Jurkat, Clone E6-1 (cell line): ENCODE measurements around the gene TPM1.

Experiments
- DNase-seq: peaks from one replicate; pipeline ENCODE4 v3.0.0-alpha.2; 2011; ENCODE audit warnings: low read depth, low spot score
- H3K4me3 ChIP-seq: 2 replicates; pipeline ENCODE4 v1.5.1; 2011; ENCODE audit warnings: mild to moderate bottlenecking, low read length, control low read depth, moderate library complexity

The TPM1 gene

DNA sequence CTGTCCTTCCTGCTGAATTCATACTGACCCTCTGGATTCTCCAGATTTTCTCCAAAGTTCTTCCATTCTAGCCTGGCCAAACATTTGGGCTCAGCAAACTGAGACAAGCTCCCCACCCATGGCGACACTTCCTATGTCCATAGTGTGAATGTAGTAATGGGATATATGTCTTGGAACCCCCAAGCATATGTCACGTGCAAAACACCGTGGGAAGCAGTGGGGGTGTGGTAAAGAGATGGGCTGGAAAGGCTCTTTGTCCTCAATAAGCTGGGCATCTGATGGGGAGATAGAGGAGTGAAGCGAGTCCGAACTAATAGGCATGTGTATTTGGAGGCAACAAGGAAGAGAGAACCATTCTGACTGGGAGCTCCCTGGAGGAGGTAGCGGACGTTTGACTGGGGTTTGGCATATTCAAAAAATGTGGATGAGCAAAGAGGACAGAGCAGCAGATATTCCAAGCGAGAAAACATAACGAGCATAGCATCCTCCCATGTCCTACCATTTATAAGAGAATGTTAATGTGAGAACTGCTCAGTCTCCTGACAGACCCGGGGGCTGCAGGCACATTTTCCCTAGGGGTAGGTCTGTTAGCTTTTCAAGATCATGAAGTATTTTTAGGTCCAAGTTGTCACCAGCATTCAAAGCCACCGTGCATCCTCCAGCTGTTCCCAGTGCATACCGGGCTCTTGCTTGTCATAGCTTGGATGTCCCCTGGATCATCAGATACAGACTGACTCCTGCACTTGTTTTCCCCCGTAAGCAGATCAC, 25.6 kb downstream of the TPM1 start:
- no peak for DNase-seq
- no peak overlapping the region for H3K4me3 ChIP-seq

DNA sequence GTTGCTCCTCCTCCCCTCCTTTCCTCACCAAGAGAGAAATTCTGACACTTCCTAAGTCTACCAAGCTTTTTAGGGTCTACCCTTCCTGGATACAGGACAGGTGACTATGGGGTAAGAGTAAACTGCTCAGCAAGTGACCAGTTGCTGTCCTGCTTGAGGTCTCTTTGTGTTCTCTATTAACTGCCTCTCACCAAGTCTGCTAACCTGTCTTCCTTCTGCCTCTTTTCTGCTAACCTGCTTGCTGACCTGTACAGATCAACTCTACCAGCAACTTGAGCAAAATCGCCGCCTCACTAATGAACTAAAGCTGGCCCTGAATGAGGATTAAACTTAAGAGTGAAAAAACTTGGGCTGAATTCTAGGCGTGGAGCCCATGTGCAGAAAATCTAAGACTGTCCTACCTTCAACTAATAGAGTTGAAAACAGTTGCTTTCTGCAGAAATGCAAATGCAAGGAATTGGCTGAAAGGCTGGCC, 27.1 kb downstream of the TPM1 start:
- no peak for DNase-seq
- H3K4me3 ChIP-seq = no peak overlapping the region

DNA sequence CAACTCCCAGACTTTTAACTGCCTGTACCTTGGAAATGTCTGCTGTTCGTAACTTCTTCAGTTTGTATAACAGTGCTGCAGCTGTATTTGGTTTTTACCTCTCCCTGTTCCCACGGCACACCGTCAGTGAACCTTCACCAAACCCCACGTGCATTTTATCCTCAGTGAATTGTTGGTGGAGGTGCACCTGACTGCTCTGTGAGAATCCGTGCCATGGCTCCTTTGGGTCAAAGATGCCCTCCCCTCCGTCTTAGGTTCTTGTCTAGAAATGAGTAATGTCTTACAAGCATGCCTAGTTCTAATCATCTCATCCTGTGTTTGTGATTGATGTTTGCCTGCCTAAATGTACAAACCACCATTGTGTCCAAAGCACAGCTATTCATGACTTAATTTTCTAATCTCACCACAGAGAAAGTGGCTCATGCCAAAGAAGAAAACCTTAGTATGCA, 28.2 kb downstream of the TPM1 start:
- DNase-seq = no peak
- no peak overlapping the region for H3K4me3 ChIP-seq

DNA sequence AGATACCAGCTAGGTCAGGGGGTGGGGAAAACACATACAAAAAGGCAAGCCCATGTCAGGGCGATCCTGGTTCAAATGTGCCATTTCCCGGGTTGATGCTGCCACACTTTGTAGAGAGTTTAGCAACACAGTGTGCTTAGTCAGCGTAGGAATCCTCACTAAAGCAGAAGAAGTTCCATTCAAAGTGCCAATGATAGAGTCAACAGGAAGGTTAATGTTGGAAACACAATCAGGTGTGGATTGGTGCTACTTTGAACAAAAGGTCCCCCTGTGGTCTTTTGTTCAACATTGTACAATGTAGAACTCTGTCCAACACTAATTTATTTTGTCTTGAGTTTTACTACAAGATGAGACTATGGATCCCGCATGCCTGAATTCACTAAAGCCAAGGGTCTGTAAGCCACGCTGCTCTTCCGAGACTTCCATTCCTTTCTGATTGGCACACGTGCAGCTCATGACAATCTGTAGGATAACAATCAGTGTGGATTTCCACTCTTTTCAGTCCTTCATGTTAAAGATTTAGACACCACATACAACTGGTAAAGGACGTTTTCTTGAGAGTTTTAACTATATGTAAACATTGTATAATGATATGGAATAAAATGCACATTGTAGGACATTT, 28.9 kb downstream of the TPM1 start:
- no peak overlapping the region for H3K4me3 ChIP-seq
- no peak for DNase-seq

DNA sequence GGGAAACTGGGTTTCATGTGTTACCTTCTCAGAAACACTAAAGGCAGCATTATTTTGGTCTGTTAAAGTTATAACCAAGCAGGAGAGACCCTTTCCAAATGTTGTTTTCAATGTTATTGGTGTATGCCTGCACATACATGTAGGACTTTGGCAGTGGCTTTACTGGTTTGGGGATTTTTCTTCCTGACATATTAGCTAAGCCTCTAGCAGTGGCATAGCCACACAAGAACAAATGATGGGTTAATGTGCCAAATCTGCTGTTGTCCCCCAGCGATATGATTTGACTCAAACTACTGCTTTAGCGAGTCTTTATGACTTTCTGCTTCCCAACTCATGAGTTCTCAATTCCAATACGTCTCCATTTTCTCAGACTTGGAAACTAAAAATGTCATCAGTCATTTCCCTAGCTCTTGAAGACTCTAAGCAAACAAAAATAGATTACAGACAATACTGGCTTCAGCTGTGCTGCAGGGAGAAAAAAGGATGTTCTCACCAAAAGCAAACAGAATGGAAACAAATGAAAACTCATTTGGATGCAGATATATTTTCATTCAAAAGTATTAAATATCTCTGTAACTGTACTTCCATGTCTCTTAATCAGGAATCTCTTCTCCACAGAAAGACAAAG, 29.6 kb downstream of the TPM1 start:
- no peak overlapping the region for H3K4me3 ChIP-seq
- no peak for DNase-seq

DNA sequence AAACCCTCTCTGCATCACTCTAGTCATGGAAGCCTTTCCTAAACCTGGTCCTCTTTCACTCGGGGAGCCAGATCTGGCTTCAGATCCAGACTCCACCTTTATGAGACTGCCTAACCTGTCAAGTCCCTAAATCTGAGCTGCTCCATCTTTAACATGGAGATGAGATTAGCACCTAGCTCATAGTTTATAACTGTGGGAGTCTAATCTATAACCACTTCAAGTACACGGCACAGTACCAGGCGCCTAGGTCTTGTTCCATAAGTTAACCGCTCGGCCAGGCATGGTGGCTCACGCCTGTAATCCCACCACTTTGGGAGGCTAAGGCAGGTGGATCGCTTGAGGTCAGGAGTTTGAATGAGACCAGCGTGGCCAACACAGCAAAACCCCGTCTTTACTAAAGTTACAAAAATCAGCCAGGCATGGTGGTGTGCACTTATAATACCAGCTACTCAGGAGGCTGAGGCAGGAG, 30.3 kb downstream of the TPM1 start:
- DNase-seq = no peak
- no peak overlapping the region for H3K4me3 ChIP-seq

DNA sequence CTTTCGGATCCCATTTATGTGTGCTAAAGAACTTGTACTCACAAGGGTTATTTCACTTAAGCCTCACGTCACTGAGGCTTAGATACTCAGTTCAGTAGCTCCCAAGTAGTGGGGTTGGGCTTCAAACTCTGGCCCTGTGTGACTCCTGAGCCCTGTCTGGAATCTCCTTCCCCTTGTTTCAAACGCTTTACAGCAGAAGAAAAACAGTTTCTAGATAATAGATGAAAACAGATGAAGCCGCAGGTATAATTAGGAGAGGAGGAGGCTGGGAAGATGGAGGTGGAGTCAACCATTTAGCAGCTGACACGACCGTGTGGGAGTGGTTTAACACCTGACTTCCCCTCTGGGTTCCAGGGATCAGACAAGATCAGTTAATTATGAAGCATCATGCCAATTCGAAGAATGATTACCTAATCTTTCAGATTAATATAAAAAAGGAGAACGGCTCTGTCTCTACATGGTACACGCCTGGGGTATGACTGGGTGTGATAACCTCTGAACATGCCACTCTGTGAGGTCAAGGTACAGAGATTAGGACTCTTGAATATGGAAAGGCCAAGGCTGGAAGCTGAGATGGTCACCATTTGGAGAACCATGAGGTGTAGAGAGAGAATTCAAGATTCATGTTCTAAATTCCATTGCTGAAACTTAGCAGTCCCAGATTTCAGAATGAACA, 31.1 kb downstream of the TPM1 start:
- DNase-seq = no peak
- H3K4me3 ChIP-seq = no peak overlapping the region

DNA sequence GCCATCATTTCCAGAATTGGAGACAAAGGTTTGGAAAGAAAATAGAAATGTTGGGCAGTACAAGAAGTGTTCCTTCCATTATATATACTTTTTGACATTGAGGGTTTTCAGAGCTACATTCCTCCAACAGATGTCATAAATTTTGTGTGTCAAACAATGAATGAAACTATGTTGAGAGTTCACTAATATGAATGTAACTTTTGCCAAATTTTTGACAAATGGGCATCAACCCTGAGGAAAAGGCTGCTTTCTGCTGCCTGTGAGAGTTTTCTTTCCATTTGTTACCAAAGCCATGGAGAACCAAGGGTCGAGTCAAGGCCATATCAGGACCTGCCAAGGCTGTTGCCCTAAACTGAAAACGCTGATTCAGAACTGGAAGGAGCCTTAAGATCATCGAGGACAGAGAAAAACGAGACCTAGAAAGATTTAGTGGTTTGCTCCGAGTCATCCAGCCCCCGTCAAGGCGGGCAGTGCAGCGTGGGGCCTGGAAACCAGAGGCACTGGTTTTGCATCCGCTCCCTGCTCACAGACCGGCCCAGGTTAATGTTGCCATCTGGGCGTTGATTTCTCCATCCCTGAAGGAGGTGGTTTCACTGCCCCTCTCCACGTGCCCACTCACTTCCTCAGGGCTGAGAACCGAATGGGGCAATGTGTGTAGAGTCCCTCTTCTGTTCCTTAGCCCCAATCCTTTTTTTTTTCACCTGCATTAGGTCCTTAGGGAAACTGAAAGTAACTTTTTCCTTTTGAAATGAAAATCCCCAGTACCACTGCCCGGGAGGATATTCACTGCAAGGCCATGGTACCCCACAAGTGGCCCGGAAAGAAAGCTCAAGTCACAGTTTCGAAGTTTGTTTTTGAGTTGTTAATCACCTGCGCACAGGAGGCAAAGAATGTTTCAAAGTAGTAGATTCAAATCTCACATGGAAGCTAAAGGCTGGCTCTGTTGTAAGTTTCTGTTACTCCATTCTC, 32.8 kb downstream of the TPM1 start:
- no peak overlapping the region for H3K4me3 ChIP-seq
- DNase-seq = no peak

DNA sequence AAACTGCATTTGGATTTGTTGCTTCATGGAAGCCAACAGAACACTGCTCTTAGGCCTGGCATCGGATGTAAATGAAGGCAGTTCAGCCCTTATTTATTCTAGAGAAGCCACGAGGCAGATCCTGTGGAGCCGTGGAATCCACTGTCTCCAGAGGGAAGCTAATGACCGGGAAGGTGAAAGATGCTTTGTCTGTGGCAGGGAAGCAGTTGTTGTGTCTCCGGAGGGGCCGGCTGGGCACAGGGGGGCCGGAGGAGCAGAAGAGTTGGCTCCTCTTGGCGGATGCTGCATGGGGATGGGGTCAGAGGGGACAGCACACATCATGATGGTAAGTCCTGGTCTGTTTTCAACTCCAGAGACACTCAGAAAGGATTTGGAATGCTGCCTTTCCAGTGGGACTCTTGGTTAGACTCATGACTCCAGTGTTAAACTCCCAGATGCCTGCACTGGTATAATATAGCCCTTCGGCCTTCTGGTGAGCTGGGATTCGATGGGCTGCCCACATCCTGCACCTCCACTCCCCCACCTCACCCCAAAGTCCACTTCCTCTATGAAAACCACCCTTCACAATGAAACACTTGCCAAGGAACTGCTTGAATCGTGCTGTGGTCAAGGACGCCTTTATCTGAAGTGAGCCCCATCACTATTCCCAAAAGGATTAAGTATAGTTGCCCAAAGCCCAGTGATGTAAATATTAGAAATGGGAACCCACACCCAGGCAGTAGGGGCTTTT, 33.6 kb downstream of the TPM1 start:
- no peak for DNase-seq
- H3K4me3 ChIP-seq = no peak overlapping the region

DNA sequence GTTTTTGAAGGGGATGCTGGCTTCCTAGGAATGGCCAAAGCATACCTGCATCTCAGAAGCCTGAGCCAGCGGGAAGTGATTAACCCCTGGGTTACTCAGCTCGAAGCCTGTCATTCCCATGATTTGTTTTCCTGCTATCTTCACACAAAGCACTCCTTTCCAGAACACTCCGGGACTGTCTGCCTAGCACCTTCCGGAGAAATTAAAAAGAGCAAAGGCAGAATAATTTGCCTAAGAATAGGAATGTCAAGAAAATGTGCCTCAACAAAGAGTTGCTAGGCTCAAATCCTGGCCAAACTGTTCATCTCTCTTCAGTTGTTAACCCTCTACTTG, 34.1 kb downstream of the TPM1 start:
- no peak overlapping the region for H3K4me3 ChIP-seq

DNA sequence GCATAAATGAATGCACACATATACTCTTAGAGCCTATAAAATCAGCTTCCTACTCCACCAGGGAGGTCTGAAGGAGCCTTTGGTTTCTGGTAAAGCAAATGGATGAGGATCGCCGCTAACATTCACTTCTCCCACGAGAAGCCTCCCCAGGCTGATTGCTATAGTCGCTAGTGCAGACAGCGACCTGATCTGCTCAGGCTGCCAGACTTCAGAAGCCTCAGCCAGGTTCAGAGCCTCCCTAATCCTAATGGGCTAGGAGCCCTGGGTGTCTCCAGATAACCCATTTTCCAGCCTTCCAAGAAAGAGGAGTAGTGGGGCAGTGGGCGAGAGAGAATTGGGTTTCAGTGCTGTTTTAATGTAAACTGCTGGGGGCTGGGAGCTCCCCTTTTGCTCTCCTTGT, 35.4 kb downstream of the TPM1 start:
- no peak overlapping the region for H3K4me3 ChIP-seq

More for the DNA sequence above, 34.1 kb downstream of the TPM1 start:
- DNase-seq = no peak

DNA sequence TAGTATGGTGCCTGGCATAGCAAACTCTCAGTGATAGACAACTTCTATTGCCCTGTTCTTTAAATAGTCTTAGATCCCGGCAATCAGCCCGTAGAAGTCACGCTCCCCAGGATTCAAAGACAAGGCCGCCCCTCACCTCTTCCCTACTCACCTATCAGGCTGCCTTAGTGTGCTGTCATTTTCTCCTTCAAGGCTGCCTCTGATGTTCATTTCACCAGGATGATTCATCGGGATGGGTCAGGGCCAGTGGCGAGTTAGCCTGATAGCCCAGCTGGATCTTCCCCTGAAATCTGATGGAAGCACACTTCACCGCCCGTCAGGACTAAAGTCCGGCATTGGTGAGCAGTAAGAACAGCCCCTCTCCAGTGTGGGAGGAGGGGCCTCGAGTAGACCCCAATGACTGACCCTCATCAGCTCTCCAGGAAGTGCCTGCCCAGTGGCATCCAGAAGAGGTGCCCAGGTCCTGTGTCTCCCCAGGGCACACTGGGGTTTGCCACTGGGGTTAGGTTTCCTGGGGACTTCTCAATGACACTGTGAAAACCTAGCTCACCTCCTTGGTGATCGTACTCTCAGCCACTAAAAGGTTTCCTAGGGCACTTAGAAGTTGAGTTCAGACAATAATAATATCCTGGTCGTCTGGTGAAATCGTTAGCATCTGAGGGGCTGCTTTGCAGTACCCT, 37.5 kb downstream of the TPM1 start:
- no peak overlapping the region for H3K4me3 ChIP-seq
- no peak for DNase-seq

More for the DNA sequence above, 35.4 kb downstream of the TPM1 start:
- no peak for DNase-seq

DNA sequence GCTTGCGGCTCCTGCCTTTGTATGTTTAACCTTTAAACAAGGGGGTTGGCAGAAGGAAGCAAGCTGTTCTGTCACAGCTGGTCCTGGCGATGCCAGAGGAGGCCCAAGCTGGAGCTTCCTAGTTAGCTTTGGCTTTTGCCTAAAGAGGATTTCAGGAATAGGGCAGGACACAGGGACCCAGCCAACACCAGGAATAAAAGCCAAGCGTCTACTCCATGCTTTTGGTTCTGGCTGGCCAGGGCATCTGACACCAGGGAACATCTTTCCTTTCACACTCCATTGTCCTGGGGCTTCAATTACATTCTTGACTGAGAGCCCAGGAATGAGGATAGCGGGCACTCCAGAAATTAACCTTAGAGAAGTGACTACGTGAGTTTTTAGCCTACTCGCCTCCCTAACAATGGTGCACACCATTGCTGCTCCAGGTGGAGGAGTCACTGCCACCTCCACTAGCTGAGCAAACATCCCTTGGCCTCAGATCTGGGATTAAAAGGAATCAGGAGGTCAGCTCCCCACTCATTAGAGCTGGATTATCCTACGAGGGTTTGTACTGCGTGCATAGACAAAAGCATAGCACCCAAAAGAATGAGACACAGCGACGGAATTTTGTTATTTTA, 38.2 kb downstream of the TPM1 start:
- H3K4me3 ChIP-seq = no peak overlapping the region
- no peak for DNase-seq

DNA sequence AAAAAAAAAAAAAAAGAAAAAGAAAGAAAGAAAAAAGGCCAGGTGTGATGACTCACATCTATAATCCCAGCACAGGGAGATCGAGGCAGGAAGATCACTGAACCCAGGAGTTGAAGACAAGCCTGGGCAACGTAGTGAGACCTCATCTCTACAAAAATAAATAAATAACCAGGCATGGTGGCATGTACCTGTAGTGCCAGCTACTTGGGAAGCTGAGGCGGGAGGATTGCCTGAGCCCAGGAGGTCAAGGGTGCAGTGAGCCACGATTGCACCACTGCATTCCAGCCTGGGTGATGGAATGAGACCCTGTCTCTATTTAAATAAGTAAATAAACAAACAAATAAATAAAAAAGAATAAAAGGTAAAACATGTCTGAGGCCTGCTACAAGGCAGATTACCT, 39.8 kb downstream of the TPM1 start:
- no peak overlapping the region for H3K4me3 ChIP-seq
- no peak for DNase-seq

DNA sequence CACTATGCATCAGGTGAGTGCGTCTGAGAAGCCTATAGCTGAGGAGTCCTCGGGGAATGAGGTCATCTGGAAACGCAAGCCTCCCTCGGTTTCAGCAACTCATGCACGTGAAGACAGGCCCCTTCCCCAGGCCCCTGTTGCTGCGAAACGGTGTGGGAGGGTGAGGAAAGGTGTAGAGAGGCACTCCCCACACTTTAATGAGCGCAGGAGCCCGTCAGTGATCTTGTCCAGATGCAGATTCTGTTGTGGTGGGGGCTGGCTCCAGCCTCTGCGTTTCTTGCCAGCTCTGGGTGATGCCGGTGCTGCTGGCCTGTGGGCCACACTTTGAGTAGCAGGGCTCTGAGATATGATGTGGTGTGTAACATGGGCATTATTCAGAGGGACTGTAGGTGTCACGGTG, 40.5 kb downstream of the TPM1 start:
- no peak overlapping the region for H3K4me3 ChIP-seq
- no peak for DNase-seq

DNA sequence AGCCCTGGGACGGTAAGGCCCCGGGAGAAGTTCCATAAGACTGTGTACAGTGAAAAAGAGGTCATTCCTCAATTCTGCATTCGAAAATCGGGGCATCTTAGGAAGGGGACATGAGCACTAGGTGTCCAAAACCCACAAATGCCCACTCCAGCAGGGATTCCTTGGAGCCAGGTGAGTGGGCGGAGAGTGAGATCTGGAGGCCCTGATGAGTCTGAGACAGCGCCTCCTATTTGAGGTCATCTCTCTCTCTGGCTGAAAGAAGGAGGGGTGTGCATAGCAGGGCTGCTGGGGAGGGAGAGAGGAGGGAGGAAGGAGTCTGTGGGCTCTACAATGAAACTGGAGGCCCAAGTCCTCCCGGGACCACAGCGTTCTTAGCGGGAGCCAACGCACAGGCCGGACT, 41.0 kb downstream of the TPM1 start:
- DNase-seq = no peak
- no peak overlapping the region for H3K4me3 ChIP-seq

DNA sequence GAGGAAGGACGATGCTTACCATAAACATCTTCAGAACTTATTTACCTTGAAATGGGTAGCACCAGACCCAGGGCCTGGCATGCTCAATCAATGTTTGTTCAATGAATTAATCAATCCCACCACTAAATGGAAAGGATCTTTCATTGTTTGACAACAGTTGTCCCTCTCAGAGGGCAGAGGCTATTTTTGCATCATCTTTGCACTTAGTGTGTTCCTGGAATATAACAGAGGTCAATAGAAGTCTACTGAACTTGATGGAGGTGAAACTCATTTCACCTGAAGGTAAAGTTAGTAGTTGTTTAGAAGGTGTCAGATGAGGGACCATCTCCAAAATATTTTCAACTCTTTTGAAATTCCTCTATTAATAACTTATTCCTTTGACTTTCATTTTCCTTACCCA, 42.3 kb downstream of the TPM1 start:
- no peak overlapping the region for H3K4me3 ChIP-seq
- DNase-seq = no peak
